ENCODE measurements around the gene CDC42BPB. TPM values are rescaled to one million over a fixed set of nuclear protein-coding genes. Genes with fewer than 3 reads are reported as not detected.
"Not testable (repeated sequence)": the region's sequence is repeated elsewhere in the genome, so short reads cannot be mapped to it uniquely, and the experiment has no call there.

CDC42BPB gene
- total RNA-seq, 2 donors from 2014 or later, result 68.0 to 83.4 TPM

GRCh38 chr14:102898776-102899515 lies 158.4 kb downstream of the CDC42BPB start:
- no peak for DNase-seq (ENCODE audit: low spot score)
- H3K4me3 ChIP-seq, result no peak overlapping the region
- H3K36me3 ChIP-seq, result no peaks in the 10 kb centered on the region
- H3K27me3 ChIP-seq, result no peaks in the 10 kb centered on the region
- no peak overlapping the region for H3K27ac ChIP-seq
- H3K9me3 ChIP-seq, result no peaks in the 10 kb centered on the region
- H3K4me1 ChIP-seq, result peaks cover 0 to 6% of the 10 kb centered on the region in 2 donors
- TF ChIP-seq CTCF (IDR thresholded peaks at IDR 0.05), result no peak

GRCh38 chr14:102898298-102898697 lies 159.1 kb downstream of the CDC42BPB start:
- H3K27me3 ChIP-seq, result no peaks in the 10 kb centered on the region
- H3K27ac ChIP-seq, result no peak overlapping the region
- no peak overlapping the region for H3K4me3 ChIP-seq
- no peak for DNase-seq (ENCODE audit: low spot score)
- no peak for TF ChIP-seq CTCF (IDR thresholded peaks at IDR 0.05)
- H3K4me1 ChIP-seq, result peaks cover 0 to 6% of the 10 kb centered on the region in 2 donors
- H3K36me3 ChIP-seq, result no peaks in the 10 kb centered on the region
- no peaks in the 10 kb centered on the region for H3K9me3 ChIP-seq

- Histone ChIP-seq H3K27me3 (no peaks in the 10 kb centered on the region), H3K36me3 (no peaks in the 10 kb centered on the region), H3K4me1 (peaks cover 0 to 6% of the 10 kb centered on the region in 2 donors), H3K9me3 (no peaks in the 10 kb centered on the region), H3K4me3 (no peak overlapping the region), H3K27ac (no peak overlapping the region)
- no peak for DNase-seq (ENCODE audit: low spot score)
- no peak for TF ChIP-seq CTCF (IDR thresholded peaks at IDR 0.05)
These were observed 159.9 kb downstream of the CDC42BPB start for GRCh38 chr14:102897299-102898027.

- H3K36me3 ChIP-seq; H3K9me3 ChIP-seq; DNase-seq (ENCODE audit: low spot score); H3K27ac ChIP-seq; H3K4me1 ChIP-seq; H3K27me3 ChIP-seq; H3K4me3 ChIP-seq: not testable (repeated sequence)
These were observed 160.6 kb downstream of the CDC42BPB start for GRCh38 chr14:102896735-102897134.

DNA sequence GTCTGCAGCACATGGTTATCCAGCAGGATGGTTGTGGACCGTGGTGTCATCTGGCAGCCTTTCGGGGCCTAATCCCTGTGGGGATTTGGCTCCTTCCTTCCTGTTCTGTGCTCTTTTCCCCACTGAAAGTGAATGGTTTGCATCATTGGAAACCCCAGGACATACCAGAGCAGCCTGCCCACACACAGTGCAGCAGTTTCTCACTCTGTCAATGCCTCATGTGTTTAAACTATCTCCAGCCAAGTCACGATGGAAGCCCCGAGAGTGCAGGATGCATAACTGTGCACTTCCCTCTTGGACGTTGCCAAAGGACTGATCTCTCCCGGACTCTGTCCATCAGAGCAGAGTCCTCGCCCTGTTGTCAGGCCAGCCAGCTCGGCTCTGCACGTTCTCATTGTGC lies 163.9 kb downstream of the CDC42BPB start:
- Histone ChIP-seq H3K9me3 (no peaks in the 10 kb centered on the region), H3K4me1 (no peaks in the 10 kb centered on the region), H3K4me3 (no peak overlapping the region), H3K27ac (no peak overlapping the region), H3K36me3 (no peaks in the 10 kb centered on the region), H3K27me3 (no peaks in the 10 kb centered on the region)
- no peak for DNase-seq (ENCODE audit: low spot score)
- TF ChIP-seq CTCF (IDR thresholded peaks at IDR 0.05), result no peak

DNA sequence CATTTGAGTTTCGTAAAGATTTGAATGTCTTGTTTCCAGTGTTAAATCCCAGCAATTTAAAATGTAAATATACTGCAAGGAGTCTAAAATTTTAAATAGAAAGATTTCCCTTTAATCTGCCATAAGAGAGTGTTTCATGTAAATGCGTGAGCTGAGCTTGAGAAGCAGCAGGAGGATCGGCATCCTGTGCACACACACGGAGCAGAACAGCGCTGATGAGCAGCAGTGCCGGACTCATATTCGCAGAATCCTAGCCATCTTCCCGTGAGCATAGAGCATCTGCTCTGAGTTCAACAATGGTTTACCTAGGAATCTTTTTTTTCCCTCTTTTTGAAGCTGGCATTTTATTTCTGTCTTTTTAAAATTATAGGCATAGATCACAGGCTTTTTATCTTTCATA lies 164.7 kb downstream of the CDC42BPB start:
- DNase-seq (ENCODE audit: low spot score), result no peak
- Histone ChIP-seq H3K36me3 (no peaks in the 10 kb centered on the region), H3K4me3 (no peak overlapping the region), H3K27me3 (no peaks in the 10 kb centered on the region), H3K4me1 (no peaks in the 10 kb centered on the region), H3K9me3 (no peaks in the 10 kb centered on the region), H3K27ac (no peak overlapping the region)
- TF ChIP-seq CTCF (IDR thresholded peaks at IDR 0.05), result no peak
